NB4 (cell line): Measurements from ENCODE around the gene PXT1.

Source experiments
- DNase-seq: peaks from one replicate; pipeline ENCODE4 v3.0.0; 2010; ENCODE audit warnings: low read depth
- H3K4me3 ChIP-seq: one replicate; pipeline ENCODE4 v1.5.1; 2011; ENCODE audit warnings: mild to moderate bottlenecking, low read depth, low read length, moderate library complexity
- CTCF ChIP-seq: IDR thresholded peaks from one replicate; pipeline ENCODE4 v1.5.1; 2012; ENCODE audit warnings: low read depth, low read length
- MAX ChIP-seq: IDR thresholded peaks from 2 replicates; pipeline ENCODE4 v1.6.1; 2011; ENCODE audit warnings: low read depth, low read length
- MYC ChIP-seq: IDR thresholded peaks from 2 replicates; pipeline ENCODE4 v1.6.1; 2011; ENCODE audit warnings: low read depth, low read length
- POLR2A ChIP-seq: IDR thresholded peaks from 2 replicates; pipeline ENCODE4 v1.6.1; 2011; ENCODE audit warnings: mild to moderate bottlenecking; ENCODE audit not compliant: insufficient read length; ENCODE audit errors: extremely low read depth

Gene PXT1

GRCh38 chr6:36349240-36349639 is 93.4 kb downstream of the PXT1 start:
- no peak overlapping the region for H3K4me3 ChIP-seq
- no peak for TF ChIP-seq CTCF
- TF ChIP-seq MYC, result no peak
- TF ChIP-seq MAX, result no peak
- no peak for TF ChIP-seq POLR2A
- DNase-seq, result no peak

- no peak for DNase-seq
- no peak overlapping the region for H3K4me3 ChIP-seq
- TF ChIP-seq MYC (no peak), POLR2A (no peak), CTCF (no peak), MAX (no peak)
Observed at GRCh38 chr6:36347621-36348020, 95.0 kb downstream of the PXT1 start.

- H3K4me3 ChIP-seq, result no peak overlapping the region
- TF ChIP-seq CTCF (no peak), MYC (no peak), MAX (no peak), POLR2A (no peak)
- DNase-seq, result no peak
Observed at GRCh38 chr6:36346486-36347273, 96.0 kb downstream of the PXT1 start.

- DNase-seq, result no peak
- no peak overlapping the region for H3K4me3 ChIP-seq
- TF ChIP-seq POLR2A (no peak), CTCF (no peak), MAX (no peak), MYC (no peak)
Observed at GRCh38 chr6:36345681-36346466, 96.8 kb downstream of the PXT1 start.

GRCh38 chr6:36343109-36343680 is 99.5 kb downstream of the PXT1 start:
- H3K4me3 ChIP-seq, result no peak overlapping the region
- no peak for TF ChIP-seq CTCF
- no peak for TF ChIP-seq MAX
- DNase-seq, result no peak
